22Rv1 (cell line): ENCODE results near the gene ABCA7.

Experiments
- H3K27ac ChIP-seq: fragments of 450-650 bp; 2 replicates; pipeline ENCODE4 v1.5.1; 2017
- CTCF ChIP-seq: fragments of 450-650 bp; IDR thresholded peaks from 2 replicates; pipeline ENCODE4 v1.5.1; 2017; ENCODE audit warnings: mild to moderate bottlenecking
- ZFX ChIP-seq: fragments of 450-650 bp; IDR thresholded peaks from 2 replicates; pipeline ENCODE4 v1.6.1; 2017; ENCODE audit warnings: antibody characterized with exemption, borderline replicate concordance

The ABCA7 gene

GRCh38 chr19:1039646-1040475, at the start of gene ABCA7:
TSS of gene ABCA7 (plus strand) at chr19:1040107. CDS start at chr19:1041362, 1,255 bp downstream.
- TF ChIP-seq ZFX = no peak
- 0 out of 2 replicates have a peak, but pooled peaks have one; percentile 5 for TF ChIP-seq CTCF
- peak within 1 kb of the TSS; percentile 80 for H3K27ac ChIP-seq

GRCh38 chr19:990119-990571, 49.8 kb upstream of the ABCA7 start:
- TF ChIP-seq ZFX (no peak), CTCF (no peak)
- no peak overlapping the region for H3K27ac ChIP-seq

- H3K27ac ChIP-seq = peak overlapping the region; percentile 51
- TF ChIP-seq ZFX (no peak), CTCF (no peak)
Measured at GRCh38 chr19:990746-991145, 49.2 kb upstream of the ABCA7 start.

GRCh38 chr19:991174-991931, 48.6 kb upstream of the ABCA7 start:
- H3K27ac ChIP-seq = peak overlapping the region; percentile 51
- TF ChIP-seq ZFX = no peak
- TF ChIP-seq CTCF = no peak

- TF ChIP-seq CTCF (no peak), ZFX (no peak)
Measured at GRCh38 chr19:991932-992669, 47.8 kb upstream of the ABCA7 start.

GRCh38 chr19:992670-993055, 47.2 kb upstream of the ABCA7 start:
- TF ChIP-seq ZFX (no peak), CTCF (no peak)
- H3K27ac ChIP-seq = no peak overlapping the region

More at GRCh38 chr19:991932-992669, 47.8 kb upstream of the ABCA7 start:
- H3K27ac ChIP-seq = no peak overlapping the region
